Endothelial cell of umbilical vein (primary cell): ENCODE data around the gene GDPGP1.

ENCODE experiments used
- GATA2 ChIP-seq: IDR thresholded peaks from 2 replicates; pipeline ENCODE4 v1.7.0; 2011; ENCODE audit warnings: low read depth, mild to moderate bottlenecking, moderate library complexity, mixed read lengths, low read length; ENCODE audit not compliant: insufficient read length, insufficient read depth
- JUN ChIP-seq: IDR thresholded peaks from 2 replicates; pipeline ENCODE4 v1.6.1; 2011; ENCODE audit warnings: borderline replicate concordance, low read depth; ENCODE audit not compliant: insufficient read length, insufficient read depth
- POLR2A ChIP-seq: IDR thresholded peaks from 2 replicates; pipeline ENCODE4 v1.6.1; 2012; ENCODE audit warnings: low read depth, mild to moderate bottlenecking, control low read depth, low read length
- POLR2AphosphoS5 ChIP-seq: IDR thresholded peaks from 2 replicates; pipeline ENCODE4 v1.6.1; 2012; ENCODE audit warnings: low read depth, mild to moderate bottlenecking, control low read depth, low read length, moderate library complexity; ENCODE audit not compliant: insufficient read depth
- TF ChIP-seq, protein P1 (sequence below), 2 donors: IDR thresholded peaks; 1 replicate in 1 of 2; 2 replicates in 1 of 2; pipeline ENCODE4 v1.5.1; 2011; ENCODE audit warnings: low read length in 2 of 2, mild to moderate bottlenecking in 2 of 2, moderate library complexity in 2 of 2, control low read depth in 1 of 2, inconsistent platforms in 1 of 2, low read depth in 1 of 2; ENCODE audit not compliant: insufficient read depth in 1 of 2; ENCODE audit errors: extremely low read depth in 1 of 2

DNA sequence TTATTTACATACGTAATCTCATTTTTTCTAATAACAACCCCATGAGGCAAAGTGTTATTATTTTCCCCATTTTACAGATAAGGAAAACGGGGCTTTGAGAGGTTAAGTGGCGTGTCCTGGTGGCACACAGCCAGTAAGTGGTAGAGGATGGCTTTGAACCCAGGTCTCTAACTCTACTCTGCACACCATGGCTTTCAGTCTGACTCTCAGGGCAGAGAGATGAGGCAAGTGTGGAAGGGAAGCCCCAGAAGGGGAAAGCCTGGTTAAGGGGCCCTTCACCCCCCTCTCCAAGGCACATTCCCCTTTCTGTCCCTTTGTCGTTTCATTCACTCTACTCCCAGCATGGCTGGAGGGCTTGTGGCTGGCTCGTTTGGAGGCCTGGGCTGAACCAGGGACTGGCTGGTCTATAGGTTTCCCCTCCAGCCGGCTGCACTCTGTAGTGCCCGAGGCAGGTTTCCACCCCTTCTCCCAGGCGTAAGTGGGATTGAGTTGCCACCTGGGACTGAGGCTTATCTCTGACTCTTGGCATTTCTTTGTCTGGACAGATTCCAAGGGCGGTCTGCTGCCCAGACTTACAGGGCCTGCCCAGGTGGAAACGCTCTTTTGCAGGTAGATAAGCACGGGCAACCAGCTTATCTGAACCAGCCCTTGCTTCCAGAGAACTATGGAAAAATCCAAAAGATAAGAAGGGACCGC is 20.7 kb upstream of the GDPGP1 start:
- TF ChIP-seq GATA2 (no peak), JUN (no peak), POLR2AphosphoS5 (no peak), POLR2A (no peak)
- TF ChIP-seq, protein P1, sequence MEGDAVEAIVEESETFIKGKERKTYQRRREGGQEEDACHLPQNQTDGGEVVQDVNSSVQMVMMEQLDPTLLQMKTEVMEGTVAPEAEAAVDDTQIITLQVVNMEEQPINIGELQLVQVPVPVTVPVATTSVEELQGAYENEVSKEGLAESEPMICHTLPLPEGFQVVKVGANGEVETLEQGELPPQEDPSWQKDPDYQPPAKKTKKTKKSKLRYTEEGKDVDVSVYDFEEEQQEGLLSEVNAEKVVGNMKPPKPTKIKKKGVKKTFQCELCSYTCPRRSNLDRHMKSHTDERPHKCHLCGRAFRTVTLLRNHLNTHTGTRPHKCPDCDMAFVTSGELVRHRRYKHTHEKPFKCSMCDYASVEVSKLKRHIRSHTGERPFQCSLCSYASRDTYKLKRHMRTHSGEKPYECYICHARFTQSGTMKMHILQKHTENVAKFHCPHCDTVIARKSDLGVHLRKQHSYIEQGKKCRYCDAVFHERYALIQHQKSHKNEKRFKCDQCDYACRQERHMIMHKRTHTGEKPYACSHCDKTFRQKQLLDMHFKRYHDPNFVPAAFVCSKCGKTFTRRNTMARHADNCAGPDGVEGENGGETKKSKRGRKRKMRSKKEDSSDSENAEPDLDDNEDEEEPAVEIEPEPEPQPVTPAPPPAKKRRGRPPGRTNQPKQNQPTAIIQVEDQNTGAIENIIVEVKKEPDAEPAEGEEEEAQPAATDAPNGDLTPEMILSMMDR (IDR thresholded peaks at IDR 0.05; ENCODE audit: extremely low read depth in 1 of 2, insufficient read depth in 1 of 2, low read depth in 1 of 2, low read length in 2 of 2): no peak
